ENCODE measurements around the gene DNAH7. TPM values are rescaled to one million over a fixed set of nuclear protein-coding genes. Genes with fewer than 3 reads are reported as not detected.

DNAH7 gene
- total and polyA plus RNA-seq, 2 donors (not counting 1 experiment from before 2014, with no cell fraction given): 0.37 to 0.99 TPM

DNA sequence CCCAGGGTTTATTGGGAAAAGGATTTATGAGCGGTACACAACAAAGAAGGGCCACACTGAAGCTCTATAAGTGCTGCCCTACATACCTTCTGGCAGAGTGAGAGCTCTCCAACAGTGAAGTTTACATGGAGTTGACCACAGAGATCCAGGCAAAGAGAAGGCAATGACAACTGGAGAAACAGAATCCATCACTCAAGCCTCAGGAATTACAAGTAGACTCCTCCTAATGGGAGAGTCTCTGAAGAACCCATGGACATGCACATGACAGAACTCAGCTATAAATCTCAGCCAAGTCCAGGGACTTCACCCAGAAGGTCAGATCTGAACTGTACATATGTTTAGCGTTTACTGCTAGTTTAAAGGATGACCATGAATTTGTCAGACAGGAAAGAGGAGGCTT is 164.7 kb downstream of the DNAH7 start:
- H2AFZ ChIP-seq (ENCODE audit: low read length): no peak overlapping the region
- peak in 1 of 2 donors; percentile 11 for DNase-seq (ENCODE audit: low read depth in 2 of 2)
- no peaks in the 10 kb centered on the region for H4K20me1 ChIP-seq (ENCODE audit: control insufficient read depth, extremely low read depth, insufficient read depth, low read length)
- TF ChIP-seq EZH2 (IDR thresholded peaks at IDR 0.05; ENCODE audit: low read length, missing control alignments): no peak
- no peak for TF ChIP-seq CTCF (conservative IDR thresholded peaks at IDR 0.05 in 1 of 2, IDR thresholded peaks at IDR 0.05 in 1 of 2; ENCODE audit: low read depth in 1 of 2, low read length in 2 of 2)
- peaks cover under 1% of the 10 kb centered on the region for H3K4me1 ChIP-seq (ENCODE audit: control insufficient read depth, extremely low read depth, insufficient read depth, low read length)
- H3K4me3 ChIP-seq (replicated peaks in 1 of 4; ENCODE audit: control extremely low read depth in 1 of 4, insufficient read depth in 1 of 4, low read depth in 3 of 4, low read length in 4 of 4): no peak overlapping the region
- H3K9ac ChIP-seq (ENCODE audit: insufficient read depth, low read length): no peak overlapping the region
- H3K4me2 ChIP-seq (ENCODE audit: extremely low read depth, insufficient read depth, low read length): no peak overlapping the region
- no peaks in the 10 kb centered on the region for H3K27me3 ChIP-seq (ENCODE audit: control insufficient read depth, insufficient read depth, low read length)
- no peaks in the 10 kb centered on the region for H3K36me3 ChIP-seq (ENCODE audit: control insufficient read depth, insufficient read depth, low read length)
- no peaks in the 10 kb centered on the region for H3K9me3 ChIP-seq (ENCODE audit: control insufficient read depth, insufficient read depth, low read depth, low read length)
- H3K79me2 ChIP-seq (ENCODE audit: control insufficient read depth, insufficient read depth, low read length): no peaks in the 10 kb centered on the region
- H3K27ac ChIP-seq (ENCODE audit: insufficient read depth, low read length): no peak overlapping the region

GRCh38 chr2:195902857-195903256 is 165.8 kb downstream of the DNAH7 start:
- H3K9ac ChIP-seq (ENCODE audit: insufficient read depth, low read length): no peak overlapping the region
- H3K27me3 ChIP-seq (ENCODE audit: control insufficient read depth, insufficient read depth, low read length): no peaks in the 10 kb centered on the region

GRCh38 chr2:195899226-195899625 is 169.4 kb downstream of the DNAH7 start:
- peak; percentile 10 to 66 for DNase-seq (ENCODE audit: low read depth in 2 of 2)
- Histone ChIP-seq H3K4me3 (replicated peaks in 1 of 4; ENCODE audit: control extremely low read depth in 1 of 4, insufficient read depth in 1 of 4, low read depth in 3 of 4, low read length in 4 of 4) (no peak overlapping the region), H3K27ac (ENCODE audit: insufficient read depth, low read length) (peak overlapping the region; percentile 40)

More at GRCh38 chr2:195902857-195903256, 165.8 kb downstream of the DNAH7 start:
- DNase-seq (ENCODE audit: low read depth in 2 of 2): no peak
- Histone ChIP-seq H3K79me2 (ENCODE audit: control insufficient read depth, insufficient read depth, low read length) (no peaks in the 10 kb centered on the region), H2AFZ (ENCODE audit: low read length) (no peak overlapping the region), H3K36me3 (ENCODE audit: control insufficient read depth, insufficient read depth, low read length) (no peaks in the 10 kb centered on the region), H3K4me1 (ENCODE audit: control insufficient read depth, extremely low read depth, insufficient read depth, low read length) (peaks cover 5% of the 10 kb centered on the region), H3K9me3 (ENCODE audit: control insufficient read depth, insufficient read depth, low read depth, low read length) (no peaks in the 10 kb centered on the region), H4K20me1 (ENCODE audit: control insufficient read depth, extremely low read depth, insufficient read depth, low read length) (no peaks in the 10 kb centered on the region), H3K27ac (ENCODE audit: insufficient read depth, low read length) (no peak overlapping the region), H3K4me3 (replicated peaks in 1 of 4; ENCODE audit: control extremely low read depth in 1 of 4, insufficient read depth in 1 of 4, low read depth in 3 of 4, low read length in 4 of 4) (no peak overlapping the region), H3K4me2 (ENCODE audit: extremely low read depth, insufficient read depth, low read length) (no peak overlapping the region)
- TF ChIP-seq EZH2 (IDR thresholded peaks at IDR 0.05; ENCODE audit: low read length, missing control alignments) (no peak), CTCF (conservative IDR thresholded peaks at IDR 0.05 in 1 of 2, IDR thresholded peaks at IDR 0.05 in 1 of 2; ENCODE audit: low read depth in 1 of 2, low read length in 2 of 2) (no peak)

More at GRCh38 chr2:195899226-195899625, 169.4 kb downstream of the DNAH7 start:
- Histone ChIP-seq H3K4me1 (ENCODE audit: control insufficient read depth, extremely low read depth, insufficient read depth, low read length) (peaks cover 5% of the 10 kb centered on the region), H3K9ac (ENCODE audit: insufficient read depth, low read length) (no peak overlapping the region), H3K9me3 (ENCODE audit: control insufficient read depth, insufficient read depth, low read depth, low read length) (no peaks in the 10 kb centered on the region), H3K36me3 (ENCODE audit: control insufficient read depth, insufficient read depth, low read length) (no peaks in the 10 kb centered on the region), H3K4me2 (ENCODE audit: extremely low read depth, insufficient read depth, low read length) (peak overlapping the region; percentile 81), H3K27me3 (ENCODE audit: control insufficient read depth, insufficient read depth, low read length) (no peaks in the 10 kb centered on the region), H3K79me2 (ENCODE audit: control insufficient read depth, insufficient read depth, low read length) (no peaks in the 10 kb centered on the region), H4K20me1 (ENCODE audit: control insufficient read depth, extremely low read depth, insufficient read depth, low read length) (no peaks in the 10 kb centered on the region), H2AFZ (ENCODE audit: low read length) (no peak overlapping the region)
- TF ChIP-seq CTCF (conservative IDR thresholded peaks at IDR 0.05 in 1 of 2, IDR thresholded peaks at IDR 0.05 in 1 of 2; ENCODE audit: low read depth in 1 of 2, low read length in 2 of 2) (no peak), EZH2 (IDR thresholded peaks at IDR 0.05; ENCODE audit: low read length, missing control alignments) (no peak)

Data from fibroblast of lung (primary cell).